Left lung (tissue), 10 donors: ENCODE measurements around the gene CRKL. TPM values are rescaled to one million over a fixed set of nuclear protein-coding genes. Genes with fewer than 3 reads are reported as not detected.

Experiments
- ATAC-seq: fragments of 200-7000 bp; cut with Tn5 transposase; one replicate; pipeline ENCODE4 v1.9.1; 2020; ENCODE audit warnings: moderate library complexity
- DNase-seq, 4 donors: peaks; one replicate each; pipeline ENCODE4 v3.0.0-alpha.2; 2013 to 2020
- H3K27ac ChIP-seq, 2 donors: fragments of 200-600 bp; sonication (generic) in 1 of 2; one replicate each; pipeline versions ENCODE4 v1.5.0 to v1.8.0; 2020 to 2021
- H3K27me3 ChIP-seq, 2 donors: fragments of 200-600 bp; sonication (generic) in 1 of 2; one replicate each; pipeline versions ENCODE4 v1.5.0 to v1.8.0; 2020 to 2021
- H3K36me3 ChIP-seq, 2 donors: fragments of 200-600 bp; sonication (generic) in 1 of 2; one replicate each; pipeline versions ENCODE4 v1.5.0 to v1.8.0; 2020 to 2021
- H3K4me1 ChIP-seq, 2 donors: fragments of 200-600 bp; one replicate each; pipeline ENCODE4 v1.8.0; 2021
- H3K4me3 ChIP-seq, 2 donors: fragments of 200-600 bp; sonication (generic) in 1 of 2; one replicate each; pipeline versions ENCODE4 v1.5.0 to v1.8.0; 2020 to 2021; ENCODE audit warnings: mild to moderate bottlenecking in 1 of 2
- H3K9me3 ChIP-seq, 2 donors: fragments of 200-600 bp; sonication (generic) in 1 of 2; one replicate each; pipeline versions ENCODE4 v1.5.0 to v1.8.0; 2020 to 2021
- CTCF ChIP-seq, 2 donors: fragments of 200-600 bp; sonication (generic) in 1 of 2; IDR thresholded peaks; one replicate each; pipeline versions ENCODE4 v1.5.0 to v1.8.0; 2021; ENCODE audit warnings: antibody characterized with exemption in 2 of 2
- intact Hi-C, 2 donors: fragments of 100-400 bp; cut with DNase I; formaldehyde crosslinking; loops; one replicate each; pipeline versions ENCODE4 v1.11.2 to v1.14.2; 2022
- polyA plus RNA-seq, 6 donors: library from polyadenylated mRNA; unstranded; fragments of 120-200 nt; gene quantifications; one replicate each; pipeline ENCODE4 v1.2.1, GENCODE V29; 2013; ENCODE audit not compliant: insufficient read length in 6 of 6
- total RNA-seq, 2 donors: library from RNA; stranded (reverse); fragmentation: NEBNext Ultra II Directional; extraction: Animal tissue kit (Norgen Biotek cat#: 25700); gene quantifications; one replicate each; pipeline ENCODE4 v1.2.1, GENCODE V29; 2021
- donor health status: DM: no; HTN: yes; CAD: no.
- donor health status: DM: no; HTN: no; CAD: no.

CRKL gene
- total and polyA plus RNA-seq, 8 donors: 56.7 to 67.4 (median 64.8) TPM

- no peak for ATAC-seq
- H3K27ac ChIP-seq: no peak overlapping the region
- no peaks in the 10 kb centered on the region for H3K9me3 ChIP-seq
- TF ChIP-seq CTCF (IDR thresholded peaks at IDR 0.05): no peak
- H3K27me3 ChIP-seq: peaks cover 5 to 39% of the 10 kb centered on the region in 2 donors
- H3K36me3 ChIP-seq: no peaks in the 10 kb centered on the region
- peak in 1 of 4 donors; percentile 79 for DNase-seq
- H3K4me3 ChIP-seq: peak overlapping the region in 1 of 2 donors; percentile 19
- H3K4me1 ChIP-seq: peaks cover 0 to 37% of the 10 kb centered on the region in 2 donors
- intact Hi-C loops: no loop called here
Measured at GRCh38 chr22:20965104-20965887, 48.1 kb downstream of the CRKL start.

GRCh38 chr22:20965888-20966855, 49.0 kb downstream of the CRKL start:
- Histone ChIP-seq H3K4me3 (no peak overlapping the region), H3K27me3 (peaks cover 5 to 39% of the 10 kb centered on the region in 2 donors), H3K27ac (no peak overlapping the region), H3K36me3 (no peaks in the 10 kb centered on the region), H3K4me1 (peaks cover 0 to 37% of the 10 kb centered on the region in 2 donors), H3K9me3 (no peaks in the 10 kb centered on the region)
- DNase-seq (peak in 1 of 4 donors; percentile 63), ATAC-seq (no peak)
- intact Hi-C loops: no loop called here
- no peak for TF ChIP-seq CTCF (IDR thresholded peaks at IDR 0.05)

GRCh38 chr22:20966883-20967696, 49.9 kb downstream of the CRKL start, which contains the start of gene AIFM3:
Gene AIFM3 (plus strand): TSS chr22:20967255. CDS start chr22:20967945, 690 bp downstream.
- Histone ChIP-seq H3K4me1 (peaks cover 0 to 38% of the 10 kb centered on the region in 2 donors), H3K27ac (no peak within 1 kb of the TSS), H3K36me3 (no peaks in the 10 kb centered on the region), H3K27me3 (peaks cover 5 to 39% of the 10 kb centered on the region in 2 donors), H3K9me3 (no peaks in the 10 kb centered on the region), H3K4me3 (no peak within 1 kb of the TSS)
- ATAC-seq (no peak), DNase-seq (peak in 1 of 4 donors; percentile 76)
- intact Hi-C loops: no loop called here
- TF ChIP-seq CTCF (IDR thresholded peaks at IDR 0.05): no peak

GRCh38 chr22:20967697-20968211, 50.5 kb downstream of the CRKL start:
- no peak for TF ChIP-seq CTCF (IDR thresholded peaks at IDR 0.05)
- Histone ChIP-seq H3K4me3 (no peak overlapping the region), H3K9me3 (no peaks in the 10 kb centered on the region), H3K4me1 (peaks cover 0 to 43% of the 10 kb centered on the region in 2 donors), H3K27ac (no peak overlapping the region), H3K27me3 (peaks cover 5 to 33% of the 10 kb centered on the region in 2 donors), H3K36me3 (no peaks in the 10 kb centered on the region)
- DNase-seq (peak in 1 of 4 donors; percentile 44), ATAC-seq (no peak)
- intact Hi-C loops: no loop called here
